Kasumi-1 (cell line): Measurements from ENCODE around the gene GRAMD1B.

Source experiments
- DNase-seq, 2 experiments: peaks; one replicate each; lab custom pipeline; 2025; lab: John Stamatoyannopoulos, UW

The GRAMD1B gene

DNA sequence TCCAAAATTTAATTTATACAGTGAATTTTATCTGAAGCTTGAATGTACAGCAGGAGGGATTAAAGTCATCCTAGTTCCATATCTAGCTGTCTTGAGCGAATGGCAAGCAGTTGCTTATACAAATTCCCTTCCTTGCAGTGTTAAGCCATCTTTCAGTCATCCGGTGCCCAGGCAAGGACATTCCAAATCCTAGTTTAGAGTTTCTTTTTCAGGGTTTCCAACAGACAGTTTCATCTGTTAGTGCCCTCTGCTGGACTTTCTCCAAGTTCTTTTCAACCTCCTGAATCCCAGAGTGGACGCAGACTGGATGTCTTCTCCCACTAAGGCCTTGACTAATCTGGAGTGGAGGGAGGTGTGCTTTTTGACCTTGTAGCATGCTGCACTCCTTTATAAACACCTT, 45.4 kb downstream of the GRAMD1B start:
- no peak for DNase-seq

- no peak for DNase-seq
Observed at GRCh38 chr11:123477205-123477907, 47.3 kb downstream of the GRAMD1B start.

GRCh38 chr11:123478352-123478987, 48.4 kb downstream of the GRAMD1B start:
- peak; percentile 72 to 78 for DNase-seq

DNA sequence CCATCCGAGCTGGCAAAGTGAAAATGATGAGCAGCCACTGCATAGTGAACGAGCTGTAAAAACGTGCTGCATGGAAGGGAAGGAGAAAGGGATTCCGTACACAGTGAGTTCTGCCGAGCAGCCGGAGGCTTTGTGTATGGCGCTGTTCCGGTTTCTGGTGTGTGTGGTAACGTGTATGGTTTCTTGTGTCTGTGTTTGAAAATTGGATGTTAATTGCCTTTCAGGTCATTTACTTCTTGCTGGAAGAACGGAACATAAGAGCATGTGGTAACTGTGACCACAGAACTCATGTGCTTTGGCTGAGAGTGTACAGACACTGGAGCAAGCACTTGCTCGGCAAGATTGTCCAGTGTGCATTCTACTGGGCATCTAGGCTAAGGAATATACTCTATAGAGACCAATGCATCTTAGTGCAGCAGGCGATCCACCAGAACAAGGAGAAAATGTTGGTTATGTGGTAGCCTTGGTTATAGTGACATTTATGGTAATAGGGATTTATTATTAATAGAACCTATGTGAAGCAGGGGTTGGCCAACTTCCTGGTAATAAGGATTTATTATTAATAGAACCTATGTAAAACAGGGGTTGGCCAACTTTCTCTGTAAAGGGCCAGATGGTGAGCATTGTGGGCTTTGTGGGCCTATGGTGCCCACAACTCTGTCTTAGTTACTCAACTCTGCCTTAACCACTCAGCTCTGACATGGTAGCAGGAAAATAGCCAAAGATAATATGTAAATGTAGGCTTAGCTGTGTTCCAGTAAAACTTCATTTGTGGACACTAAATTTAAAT, 49.2 kb downstream of the GRAMD1B start:
- DNase-seq: no peak

DNA sequence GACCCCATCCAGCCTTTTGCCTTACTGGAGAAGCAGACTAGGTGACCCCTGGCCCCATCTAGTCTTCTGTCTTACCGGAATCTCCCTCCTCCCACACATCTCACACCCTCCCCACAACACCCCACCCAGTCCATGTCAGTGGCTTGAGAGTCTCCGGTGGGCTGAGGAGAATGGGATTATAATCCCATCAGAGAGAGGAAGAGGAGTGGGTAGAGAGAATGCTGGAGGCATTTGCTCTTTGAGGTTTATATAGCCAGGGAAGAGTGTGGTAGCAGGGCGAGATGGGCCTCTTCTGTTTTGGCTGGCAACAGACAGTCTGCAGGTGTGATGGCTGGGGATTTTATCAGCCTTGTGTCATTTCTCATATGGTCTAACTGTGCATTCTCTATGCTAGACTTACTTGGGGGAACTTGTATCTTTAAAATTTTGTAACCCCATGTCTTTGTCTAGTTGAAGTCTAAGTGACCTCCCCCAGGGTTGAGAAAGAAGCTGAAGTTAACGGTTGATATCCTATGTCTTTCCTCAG, 50.3 kb downstream of the GRAMD1B start:
- DNase-seq: no peak

DNA sequence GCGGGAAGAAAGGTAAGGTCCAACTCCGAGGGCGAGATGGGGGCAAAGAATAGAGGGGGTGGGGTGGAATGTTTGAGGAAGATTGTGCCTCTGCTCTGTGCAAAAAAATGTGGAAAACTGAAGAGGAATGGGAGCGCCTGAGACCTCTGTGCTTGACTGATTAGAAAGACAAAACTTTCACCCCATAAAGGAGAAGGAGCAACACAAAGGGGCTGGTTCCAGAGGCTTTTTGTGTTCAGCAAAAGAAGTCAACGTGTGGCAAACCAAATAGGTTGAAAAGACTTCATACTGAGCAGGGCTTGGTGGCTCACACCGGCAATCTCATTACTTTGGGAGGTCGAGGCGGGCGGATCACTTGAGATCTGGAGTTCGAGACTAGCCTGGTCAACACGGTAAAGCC, 50.8 kb downstream of the GRAMD1B start:
- no peak for DNase-seq

GRCh38 chr11:123481640-123482039, 51.6 kb downstream of the GRAMD1B start:
- DNase-seq: no peak

GRCh38 chr11:123482218-123482617, 52.1 kb downstream of the GRAMD1B start:
- no peak for DNase-seq

- no peak for DNase-seq
Observed at GRCh38 chr11:123483058-123483457, 53.0 kb downstream of the GRAMD1B start.

DNA sequence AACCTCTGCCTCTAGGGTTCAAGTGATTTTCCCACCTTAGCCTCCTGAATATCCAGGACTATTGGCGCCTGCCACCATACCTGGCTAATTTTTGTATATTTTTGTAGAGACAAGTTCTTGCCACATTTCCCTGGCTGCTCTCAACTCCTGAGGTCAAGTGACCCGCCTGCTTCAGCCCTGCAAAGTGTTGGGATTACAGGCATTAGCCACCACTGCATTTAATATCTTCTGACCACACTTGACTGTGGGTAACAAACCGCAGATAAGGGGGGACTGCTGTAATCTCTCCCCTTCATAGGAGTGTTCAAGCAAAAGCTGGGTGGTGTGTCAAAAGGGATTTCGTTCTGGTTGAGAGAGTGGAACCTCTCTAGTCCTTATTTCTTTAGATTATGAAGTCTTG, 53.4 kb downstream of the GRAMD1B start:
- no peak for DNase-seq

DNA sequence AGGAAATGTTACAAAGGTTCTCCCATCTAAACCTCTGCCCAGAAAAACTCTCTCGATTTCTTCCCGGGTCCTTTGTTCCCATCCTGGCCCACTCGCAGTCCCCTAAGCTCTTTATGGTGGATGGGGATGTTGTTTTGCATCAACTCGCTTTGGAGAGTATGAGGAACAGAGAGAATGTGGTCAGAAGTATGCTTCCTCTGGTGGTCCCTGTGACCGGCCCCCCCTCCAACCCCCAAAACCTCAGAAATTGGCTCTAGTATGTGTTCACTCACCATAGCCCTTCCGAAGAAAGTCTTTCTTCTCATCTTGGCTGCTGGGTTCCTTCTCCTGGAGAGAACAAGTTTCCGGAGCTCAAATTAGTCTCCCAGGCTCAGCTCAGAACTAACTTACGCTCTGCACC, 54.4 kb downstream of the GRAMD1B start:
- DNase-seq: no peak

DNA sequence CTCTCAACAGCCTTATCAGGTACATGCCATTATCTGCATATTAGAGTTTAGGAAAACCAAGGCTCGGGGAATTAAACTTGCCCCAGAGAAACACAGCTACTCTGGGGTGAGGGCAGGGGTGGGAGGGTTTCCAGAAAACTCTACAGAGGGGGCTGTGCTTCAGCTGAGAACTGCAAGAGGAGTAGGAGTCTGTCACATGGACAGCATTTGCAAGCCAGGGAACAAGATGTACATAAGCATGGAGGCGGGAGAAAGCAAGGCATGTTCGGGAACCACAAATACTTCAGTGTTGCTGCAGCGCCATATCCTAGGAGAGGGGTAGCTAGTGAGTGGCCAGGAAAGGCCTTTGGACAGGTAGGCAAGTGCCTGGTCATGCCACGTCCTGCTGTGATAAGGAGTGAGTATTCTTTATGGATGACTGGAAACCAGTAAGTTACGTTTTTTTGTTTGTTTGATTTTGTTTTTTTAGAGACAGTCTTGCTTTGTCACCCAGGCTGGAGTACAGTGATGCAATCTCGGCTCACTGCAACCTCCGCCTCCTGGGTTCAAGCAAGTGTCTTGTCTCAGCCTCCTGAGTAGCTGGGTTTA, 57.2 kb downstream of the GRAMD1B start:
- DNase-seq: no peak

- no peak for DNase-seq
Observed at GRCh38 chr11:123490527-123490926, 60.5 kb downstream of the GRAMD1B start.

DNA sequence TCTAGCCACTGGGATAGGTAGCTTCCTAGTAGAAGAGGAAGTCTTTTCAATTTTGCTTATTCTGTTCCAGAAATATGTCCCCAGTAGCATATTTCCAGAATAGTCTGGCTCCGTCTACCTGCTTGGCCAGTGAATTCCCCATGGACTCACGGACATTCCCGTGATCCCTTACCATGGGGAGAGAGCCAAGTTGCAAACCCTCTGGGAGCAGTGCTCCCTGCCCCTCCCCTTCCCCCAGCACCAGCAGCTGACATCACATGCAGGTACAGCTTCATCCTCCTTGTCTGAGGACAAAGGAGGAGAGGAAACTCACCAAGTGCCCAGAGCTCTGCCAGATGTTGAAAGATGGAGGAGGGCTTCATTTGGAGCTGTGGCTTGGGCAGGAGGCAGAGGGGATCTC, 61.2 kb downstream of the GRAMD1B start:
- no peak for DNase-seq

GRCh38 chr11:123493349-123494063, 63.4 kb downstream of the GRAMD1B start:
- DNase-seq: no peak

DNA sequence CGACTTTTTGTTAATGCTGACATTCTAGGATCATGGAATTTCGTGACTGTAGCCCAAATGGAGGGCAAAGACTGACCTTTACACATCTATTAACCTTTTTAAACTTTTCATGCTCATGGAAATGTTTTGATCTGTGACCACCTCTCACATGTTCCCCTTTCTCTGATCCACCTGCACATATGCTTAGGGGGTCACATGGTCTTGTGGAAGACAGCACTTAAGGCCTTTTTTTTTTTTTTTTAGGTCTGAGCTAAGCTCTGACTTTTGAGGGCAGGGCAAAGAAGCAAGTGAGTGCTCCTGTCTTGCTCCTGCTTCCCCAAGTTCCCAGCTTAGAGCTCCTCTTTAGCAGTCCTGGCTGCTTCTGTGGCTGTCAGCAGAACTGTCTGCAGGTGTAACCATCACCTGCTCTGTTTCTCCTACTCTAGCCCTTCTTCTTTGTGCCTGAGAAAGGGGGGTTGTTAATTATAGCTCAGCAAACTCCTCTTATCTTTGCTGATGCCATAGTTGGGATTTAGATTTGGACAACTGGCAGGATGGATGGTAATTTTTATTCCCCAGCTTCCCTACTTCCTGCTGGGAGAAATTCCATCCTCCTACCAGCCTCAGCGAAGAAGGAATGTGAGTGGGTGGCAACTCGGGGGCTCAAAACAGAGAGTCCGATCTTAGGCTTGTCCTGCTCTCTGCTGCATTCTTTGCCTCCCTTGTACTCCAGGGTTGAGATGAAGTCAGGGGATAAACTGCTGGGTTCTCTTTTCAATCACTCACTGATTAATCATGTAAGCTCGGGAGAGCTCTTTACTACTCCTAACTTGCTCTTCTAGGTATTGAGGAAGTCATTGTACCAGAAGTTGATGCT, 64.4 kb downstream of the GRAMD1B start:
- no peak for DNase-seq

DNA sequence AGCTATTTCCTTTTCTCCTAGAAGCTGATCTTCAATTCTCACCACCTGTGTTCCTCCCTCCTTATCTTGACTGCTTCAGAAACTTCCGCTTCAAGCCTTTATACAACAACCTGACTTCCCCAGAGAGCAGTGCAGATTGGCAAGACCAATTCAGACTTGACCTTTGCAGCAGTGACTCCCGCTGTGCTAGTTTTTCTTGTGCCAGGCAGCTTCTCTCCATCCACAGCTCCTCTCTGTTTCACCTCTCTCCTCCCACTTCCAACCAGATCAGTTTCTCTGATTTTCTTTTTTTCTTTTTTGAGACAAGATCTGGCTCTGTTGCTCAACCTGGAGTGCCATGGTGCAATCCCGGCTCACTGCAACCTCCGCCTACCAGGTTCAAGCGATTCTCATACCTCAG, 74.3 kb downstream of the GRAMD1B start:
- no peak for DNase-seq

GRCh38 chr11:123505546-123506299, 75.7 kb downstream of the GRAMD1B start:
- no peak for DNase-seq

DNA sequence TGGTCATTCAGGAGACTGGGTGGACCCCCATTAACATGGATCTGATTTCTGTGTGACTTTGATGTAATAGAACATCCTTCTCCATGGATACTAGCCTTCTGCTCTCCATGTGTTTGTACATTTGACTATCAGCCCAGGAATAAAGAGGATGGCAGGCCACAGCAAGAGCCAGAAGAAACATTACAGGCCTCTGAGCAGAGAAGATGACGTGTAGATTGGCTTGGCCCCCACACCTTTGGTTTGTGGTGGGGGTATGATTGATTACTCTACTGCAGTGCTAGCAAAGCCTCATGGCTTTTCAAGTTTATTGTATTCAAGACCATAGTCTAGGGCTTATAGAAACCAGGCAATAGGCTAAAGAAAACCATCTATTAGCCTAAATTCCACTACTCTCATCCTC, 77.0 kb downstream of the GRAMD1B start:
- DNase-seq: no peak
